ENCODE results near the gene OLFML3.

- no peak for TF ChIP-seq POLR2A (IDR thresholded peaks at IDR 0.05; ENCODE audit: low read length)
- TF ChIP-seq GATA1 (IDR thresholded peaks at IDR 0.05; ENCODE audit: low read depth, low read length) = no peak
These were observed 16.1 kb downstream of the OLFML3 start for GRCh38 chr1:113995382-113995781.
